ENCODE results near the gene EXTL1.

EXTL1 gene

DNA sequence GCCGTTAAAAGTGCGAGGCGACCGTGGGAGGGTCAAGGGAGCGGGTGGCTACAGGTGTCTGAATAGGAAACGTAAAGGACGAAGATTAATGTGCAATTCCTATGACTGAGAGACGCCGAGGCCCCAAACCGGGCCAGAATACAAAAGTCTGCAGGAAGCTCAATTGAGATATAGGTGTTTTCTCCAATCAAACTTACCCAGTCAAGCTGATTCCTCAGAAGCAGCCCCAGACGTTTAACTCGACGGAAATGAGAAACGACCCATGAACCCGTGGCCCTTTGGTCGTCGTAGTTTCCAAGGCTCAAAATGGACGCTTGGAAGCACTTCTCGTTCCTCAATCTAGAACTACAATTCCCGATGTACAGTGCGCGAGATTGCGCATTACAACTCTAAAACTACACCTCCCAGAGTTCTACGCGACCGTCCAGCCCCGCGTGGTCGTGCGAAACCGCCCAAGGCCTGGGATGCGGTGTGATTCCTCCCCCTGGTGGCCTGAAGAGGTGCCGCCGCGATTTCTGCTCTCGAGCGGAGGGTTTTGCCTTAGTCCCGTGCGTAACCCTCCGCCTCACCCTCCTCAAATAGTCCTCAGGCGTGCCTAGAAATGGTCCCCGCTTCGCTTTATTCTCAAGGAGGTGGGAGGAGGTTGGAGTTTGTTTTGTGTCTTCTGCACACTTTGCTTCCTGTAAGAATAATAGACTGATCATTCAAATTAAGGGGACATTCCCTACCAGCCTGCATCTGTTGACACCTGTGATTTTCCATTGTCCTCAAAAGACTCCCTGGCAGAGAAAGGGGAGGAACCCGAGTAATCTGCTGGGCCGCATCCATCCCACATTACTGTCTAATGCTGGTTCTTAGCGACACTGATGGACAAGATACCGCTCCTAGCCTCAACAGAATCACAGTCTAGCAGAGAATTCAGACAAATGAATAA lies 23.5 kb upstream of the EXTL1 start, which contains the start of gene PAFAH2:
PAFAH2 (minus strand) TSS at position 236 of the 934 bp plus-strand sequence. CDS start 7,247 bp downstream, outside the sequence.
- peak; percentile 94 to 99 for DNase-seq

- no peak for DNase-seq
These were observed 22.4 kb upstream of the EXTL1 start for GRCh38 chr1:25999041-25999800.

DNA sequence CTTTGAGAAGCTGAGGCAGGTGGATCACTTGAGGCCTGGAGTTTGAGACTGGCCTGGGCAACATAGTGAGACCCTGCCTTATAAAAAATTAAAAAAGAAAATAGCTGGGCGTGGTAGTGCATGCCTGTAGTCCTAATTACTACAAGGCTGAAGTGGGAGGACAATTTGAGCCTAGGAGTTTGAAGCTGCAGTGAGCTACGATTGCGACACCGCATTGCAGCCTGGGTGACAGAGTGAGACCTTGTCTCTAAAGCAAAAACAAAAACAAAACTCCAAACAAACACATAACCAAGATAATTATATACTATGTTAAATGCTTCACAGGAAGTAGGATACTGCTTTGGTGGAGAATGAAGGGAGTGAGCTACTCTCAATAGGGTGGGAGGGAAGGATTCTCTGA lies 18.3 kb upstream of the EXTL1 start:
- no peak for DNase-seq

DNA sequence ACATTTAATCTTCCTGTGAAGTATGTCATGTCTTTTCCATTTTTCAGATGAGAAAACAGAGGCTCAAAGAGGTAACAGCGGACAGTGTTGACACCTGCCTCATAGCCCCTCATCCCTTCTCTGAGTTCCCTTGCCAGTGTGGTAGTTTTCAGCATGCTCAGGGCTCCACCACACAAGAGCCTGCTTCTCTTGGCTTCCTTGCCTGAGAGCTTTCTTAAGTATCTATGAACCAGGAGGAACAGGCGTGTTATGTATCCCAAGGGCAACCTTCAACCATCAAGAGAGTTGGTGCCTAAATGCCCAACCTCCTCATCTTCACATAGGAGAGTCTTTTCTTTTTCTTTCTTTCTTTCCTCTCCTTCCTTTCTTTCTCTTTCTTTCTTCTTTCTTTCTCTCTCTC lies 17.8 kb upstream of the EXTL1 start:
- no peak for DNase-seq

GRCh38 chr1:26005434-26006105 lies 16.0 kb upstream of the EXTL1 start:
- no peak for DNase-seq

- no peak for DNase-seq
These were observed 14.9 kb upstream of the EXTL1 start for GRCh38 chr1:26006710-26007109.

- DNase-seq: no peak
These were observed 11.7 kb upstream of the EXTL1 start for GRCh38 chr1:26009796-26010447.

GRCh38 chr1:26010825-26011224 lies 10.8 kb upstream of the EXTL1 start:
- no peak for DNase-seq

- no peak for DNase-seq
These were observed 8.7 kb upstream of the EXTL1 start for GRCh38 chr1:26012864-26013263.

DNA sequence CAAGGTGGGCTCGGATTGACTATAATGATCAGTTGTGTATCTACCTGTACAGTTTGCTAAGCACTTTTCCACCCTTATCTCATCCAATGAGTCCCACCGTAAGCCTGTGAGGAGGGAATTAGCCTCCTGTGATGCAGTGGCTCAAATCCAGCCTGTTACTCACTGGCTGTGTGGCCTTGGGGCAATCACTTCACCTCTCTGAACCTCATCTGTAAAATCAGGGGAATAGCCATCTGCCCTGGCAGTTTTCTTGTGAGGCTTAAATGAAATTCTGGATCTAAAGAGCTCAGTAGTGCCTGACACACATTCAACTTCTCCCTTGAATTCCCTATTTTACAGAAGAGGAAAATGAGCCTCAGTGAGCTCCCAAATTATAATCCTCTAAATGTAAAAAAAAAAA lies 7.4 kb upstream of the EXTL1 start:
- DNase-seq: no peak

GRCh38 chr1:26015358-26015757 lies 6.2 kb upstream of the EXTL1 start:
- no peak for DNase-seq

- DNase-seq: peak in 1 of 2 donors; percentile 50
These were observed 5.2 kb upstream of the EXTL1 start for GRCh38 chr1:26016258-26016952.

DNA sequence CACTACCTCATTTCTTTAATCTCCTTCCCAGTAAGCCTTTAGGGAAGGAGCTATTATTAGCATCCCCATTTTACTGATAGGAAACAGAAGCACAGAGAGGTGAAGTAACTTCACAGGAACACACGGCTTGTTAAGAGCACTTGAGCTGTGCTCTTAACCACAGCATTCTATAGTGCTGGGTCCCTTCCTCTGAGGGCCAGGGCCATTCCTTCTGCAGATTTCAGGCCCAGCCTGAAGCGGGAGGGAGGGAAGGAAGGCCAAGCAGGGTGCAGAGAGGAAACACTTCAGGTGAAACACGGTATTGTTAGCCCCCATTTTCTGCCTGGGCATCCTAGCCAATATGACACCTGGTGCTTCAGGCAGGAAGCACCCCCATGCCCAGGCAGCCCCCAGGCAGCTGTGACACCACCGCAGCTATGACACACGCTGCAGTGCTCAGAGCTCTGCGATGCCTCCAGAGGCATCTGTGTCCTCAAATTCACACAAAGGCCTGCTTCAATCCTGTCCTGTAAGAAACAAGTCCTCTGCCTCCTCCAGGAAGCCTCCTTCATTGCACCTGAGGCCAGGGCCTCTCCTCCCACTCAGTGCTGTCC lies 4.5 kb upstream of the EXTL1 start:
- DNase-seq: no peak

GRCh38 chr1:26017606-26018005 lies 4.0 kb upstream of the EXTL1 start:
- no peak for DNase-seq

DNA sequence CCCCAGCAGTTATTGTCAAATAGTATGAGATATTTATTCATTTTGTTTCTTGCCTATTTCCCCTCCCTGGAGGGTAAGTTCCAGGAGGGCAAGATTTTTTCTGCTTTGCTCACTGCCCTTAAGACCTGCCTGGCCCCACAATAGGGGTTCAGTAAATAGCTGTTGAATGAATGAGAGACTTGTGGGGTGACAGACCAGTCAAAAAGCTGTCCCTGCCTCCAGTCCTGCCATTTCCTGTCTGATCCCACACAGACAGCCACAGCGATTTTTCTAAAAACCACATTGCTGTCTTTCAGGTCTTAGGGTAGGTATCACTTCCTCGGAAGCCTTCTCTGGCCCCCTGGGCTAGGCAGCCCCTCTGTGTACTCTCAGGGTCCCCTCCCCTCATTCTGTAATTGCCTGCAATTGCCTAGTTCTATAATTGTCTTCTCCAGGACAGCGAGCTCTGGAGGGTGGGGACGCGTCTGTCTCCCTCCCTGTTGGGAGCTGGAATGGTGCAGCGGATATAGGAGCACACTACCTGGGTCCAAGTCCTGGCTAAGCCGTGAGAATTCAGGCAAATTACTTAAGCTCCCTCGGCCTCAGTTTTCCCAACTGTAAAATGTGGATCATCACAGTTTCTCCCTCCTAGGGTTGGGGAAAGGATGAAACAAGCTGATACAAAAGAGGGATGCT lies 1.8 kb upstream of the EXTL1 start:
- DNase-seq: no peak

DNA sequence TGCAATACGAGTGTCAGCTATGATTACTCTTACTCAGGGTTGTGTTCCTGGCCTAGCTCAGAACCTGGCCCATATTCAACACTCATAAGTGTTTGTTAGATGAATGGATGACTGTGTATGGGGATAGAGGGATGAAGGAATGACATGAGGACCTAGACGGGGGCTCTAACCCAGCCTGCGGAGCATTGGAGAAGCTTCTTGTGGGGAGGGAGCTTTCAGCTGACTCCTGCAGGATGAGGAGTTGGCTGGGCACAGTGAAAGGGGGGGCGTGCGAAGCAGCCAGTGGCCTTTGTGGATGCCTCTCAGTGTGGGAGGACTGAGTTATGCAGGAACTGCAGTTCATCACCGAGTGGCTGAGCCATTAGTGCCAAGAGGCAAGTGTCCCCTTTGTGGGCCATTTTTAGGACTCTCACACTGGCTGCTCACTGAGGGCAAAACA lies 1.2 kb upstream of the EXTL1 start:
- no peak for DNase-seq

DNA sequence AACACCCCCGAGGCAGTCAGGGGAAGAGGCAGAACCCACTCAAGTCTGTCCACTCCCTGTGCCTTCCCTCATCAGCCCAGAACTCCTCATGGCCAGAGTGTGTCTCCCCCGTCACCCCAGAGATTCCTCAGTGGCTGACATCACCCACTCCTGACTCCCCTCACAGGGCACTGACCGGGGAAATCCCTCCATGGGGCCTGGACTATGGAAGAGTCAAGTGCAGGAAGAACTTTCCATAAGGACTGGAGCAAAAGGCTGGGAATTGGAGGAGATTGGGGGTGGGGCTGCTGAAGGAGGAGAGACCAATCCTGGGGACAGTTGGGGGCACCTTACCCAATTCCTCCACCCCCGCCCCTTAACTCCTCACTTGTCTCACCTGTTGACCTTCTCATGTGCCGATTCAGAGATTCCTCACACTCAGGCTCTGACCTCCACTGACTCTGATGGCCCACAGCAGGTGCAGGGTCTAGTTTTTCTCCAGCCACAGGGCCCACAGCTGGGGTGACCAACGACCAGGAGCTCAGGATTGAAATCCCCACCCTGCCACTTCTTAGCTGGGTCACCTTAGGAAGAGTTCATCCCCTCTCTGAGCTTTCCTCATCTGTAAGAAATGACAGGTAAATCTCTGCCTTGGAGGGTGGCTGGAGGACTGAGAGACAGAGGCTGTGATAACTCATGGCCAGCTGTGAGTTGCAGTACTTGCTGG lies 481 bp upstream of the EXTL1 start:
- DNase-seq: no peak

DNA sequence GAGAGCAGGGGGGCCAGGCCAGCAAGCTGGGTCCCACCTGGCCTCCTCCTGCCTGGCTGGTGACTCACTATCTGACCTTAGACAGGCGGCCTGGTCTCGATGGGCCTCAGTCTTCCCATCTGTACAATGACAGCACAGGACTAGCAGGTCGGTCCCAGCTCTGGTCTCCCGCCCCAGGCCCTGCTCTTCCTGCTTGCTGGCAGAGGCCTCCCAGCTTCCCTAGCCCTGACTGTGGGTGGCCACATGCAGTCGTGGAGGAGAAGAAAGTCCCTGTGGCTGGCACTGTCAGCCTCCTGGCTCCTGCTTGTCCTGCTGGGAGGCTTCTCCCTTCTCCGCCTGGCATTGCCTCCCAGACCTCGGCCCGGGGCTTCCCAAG lies 817 bp downstream of the EXTL1 start:
- no peak for DNase-seq

DNA sequence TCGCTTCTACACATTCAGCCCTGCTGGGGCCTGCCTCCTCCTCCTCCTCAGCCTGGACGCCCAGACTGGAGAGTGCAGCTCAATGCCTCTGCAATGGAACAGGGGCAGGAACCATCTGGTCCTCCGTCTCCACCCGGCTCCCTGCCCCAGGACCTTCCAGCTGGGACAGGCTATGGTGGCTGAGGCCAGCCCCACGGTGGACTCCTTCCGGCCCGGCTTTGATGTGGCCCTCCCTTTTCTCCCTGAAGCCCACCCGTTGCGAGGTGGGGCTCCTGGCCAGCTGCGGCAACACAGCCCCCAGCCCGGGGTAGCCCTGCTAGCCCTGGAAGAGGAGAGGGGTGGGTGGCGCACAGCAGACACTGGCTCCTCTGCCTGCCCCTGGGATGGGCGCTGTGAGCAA lies 1.4 kb downstream of the EXTL1 start:
- DNase-seq: no peak

- DNase-seq: no peak
These were observed 2.3 kb downstream of the EXTL1 start for GRCh38 chr1:26023826-26024225.

Data from hippocampal formation (tissue), 2 donors.